NCI-H1105 (cell line): ENCODE measurements around the gene LMX1B.
A peak's percentile ranks its signal among the peaks of the same experiment; 100 is the strongest.

Experiments used
- DNase-seq: peaks from one replicate; lab custom pipeline; 2025; lab: John Stamatoyannopoulos, UW

LMX1B gene

GRCh38 chr9:126658201-126658825 is 44.6 kb downstream of the LMX1B start:
- DNase-seq: no peak

DNA sequence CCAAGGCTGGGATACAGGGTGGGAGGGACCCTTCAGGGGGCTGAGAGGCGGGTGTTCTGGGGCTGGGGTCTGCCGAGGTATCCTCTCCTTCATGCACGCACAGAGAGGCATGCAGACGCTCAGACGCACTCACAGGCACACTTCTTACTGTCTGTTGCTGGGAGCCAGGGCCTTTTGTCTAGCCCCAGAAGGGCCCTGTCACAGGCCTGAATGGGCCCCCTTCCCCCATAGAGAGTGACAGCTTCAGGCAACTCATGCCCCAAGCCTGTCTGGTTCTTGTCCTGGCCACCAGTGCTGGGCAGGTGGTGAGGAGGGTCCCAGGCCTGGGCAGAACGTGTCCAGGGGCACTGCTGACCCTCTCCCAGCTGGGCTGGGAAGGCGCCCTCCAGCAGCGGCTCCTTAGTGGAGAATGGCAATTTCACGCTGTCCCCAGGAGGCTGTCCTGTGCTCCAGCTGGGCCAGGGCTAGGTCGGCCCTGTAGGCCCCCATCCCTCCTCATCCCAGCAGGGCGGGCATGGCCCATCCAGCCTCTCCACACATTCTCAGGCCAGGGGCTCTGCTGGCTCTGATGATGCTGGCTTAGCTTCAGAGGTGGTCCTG is 45.3 kb downstream of the LMX1B start:
- no peak for DNase-seq

GRCh38 chr9:126661122-126661520 is 47.4 kb downstream of the LMX1B start:
- no peak for DNase-seq

DNA sequence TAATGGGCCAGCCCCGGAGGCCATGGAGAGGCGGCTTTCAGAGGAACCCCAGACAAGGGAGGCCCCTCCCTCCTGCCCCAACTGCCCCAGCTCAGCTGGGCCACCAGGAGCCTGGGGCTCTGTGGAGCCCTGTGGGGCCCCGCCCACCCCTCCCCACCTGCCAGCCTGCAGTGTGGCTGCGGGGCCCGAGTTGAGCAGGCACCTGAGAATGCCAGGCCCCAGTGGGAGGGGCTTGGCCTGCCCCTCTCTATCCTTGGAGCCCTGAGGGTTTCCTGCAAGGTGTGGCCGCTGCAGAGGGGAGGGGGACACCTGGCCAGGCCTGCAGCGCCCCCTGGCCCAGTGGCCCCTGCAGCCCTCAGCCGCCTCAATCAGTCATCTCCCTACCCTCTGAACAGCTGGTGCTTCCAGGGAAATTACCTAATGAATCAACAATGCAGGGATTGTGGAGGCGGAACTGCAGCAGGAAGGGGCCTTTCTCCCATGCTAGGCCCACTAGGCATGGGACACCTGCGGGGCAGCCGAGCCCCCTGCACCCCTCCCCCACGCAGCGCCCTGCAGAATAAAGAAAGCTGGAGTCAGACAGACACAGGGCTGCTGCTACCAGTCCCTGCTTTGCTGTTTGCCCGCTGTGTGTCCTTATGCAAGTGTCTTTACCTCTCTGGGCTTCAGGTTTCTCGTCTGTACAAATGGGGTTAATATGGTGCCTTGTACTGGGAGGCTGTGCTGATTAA is 48.0 kb downstream of the LMX1B start:
- DNase-seq: no peak

GRCh38 chr9:126663661-126664072 is 49.9 kb downstream of the LMX1B start:
- peak; percentile 27 for DNase-seq

GRCh38 chr9:126664900-126665643 is 51.3 kb downstream of the LMX1B start:
- no peak for DNase-seq

DNA sequence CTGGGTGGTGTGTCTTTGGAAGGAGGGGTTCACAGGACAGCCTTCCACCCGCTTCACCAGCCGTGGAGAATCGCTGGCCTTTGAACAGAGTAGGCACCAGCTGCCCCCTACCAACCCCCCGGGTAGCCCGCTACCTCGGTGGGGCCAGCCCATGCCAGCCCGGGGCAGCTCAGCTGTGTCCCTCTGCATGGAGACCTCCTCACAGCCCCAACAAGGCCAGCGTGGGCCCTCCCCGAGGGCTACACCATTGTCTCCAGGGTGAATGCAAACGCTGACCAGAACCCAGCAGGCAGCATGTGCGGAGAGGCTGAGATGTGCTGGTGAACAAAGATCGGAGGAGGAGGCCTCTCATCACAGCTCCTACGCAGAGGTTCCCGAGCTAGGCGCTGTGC is 51.9 kb downstream of the LMX1B start:
- no peak for DNase-seq

GRCh38 chr9:126666155-126666803 is 52.6 kb downstream of the LMX1B start:
- DNase-seq: no peak

DNA sequence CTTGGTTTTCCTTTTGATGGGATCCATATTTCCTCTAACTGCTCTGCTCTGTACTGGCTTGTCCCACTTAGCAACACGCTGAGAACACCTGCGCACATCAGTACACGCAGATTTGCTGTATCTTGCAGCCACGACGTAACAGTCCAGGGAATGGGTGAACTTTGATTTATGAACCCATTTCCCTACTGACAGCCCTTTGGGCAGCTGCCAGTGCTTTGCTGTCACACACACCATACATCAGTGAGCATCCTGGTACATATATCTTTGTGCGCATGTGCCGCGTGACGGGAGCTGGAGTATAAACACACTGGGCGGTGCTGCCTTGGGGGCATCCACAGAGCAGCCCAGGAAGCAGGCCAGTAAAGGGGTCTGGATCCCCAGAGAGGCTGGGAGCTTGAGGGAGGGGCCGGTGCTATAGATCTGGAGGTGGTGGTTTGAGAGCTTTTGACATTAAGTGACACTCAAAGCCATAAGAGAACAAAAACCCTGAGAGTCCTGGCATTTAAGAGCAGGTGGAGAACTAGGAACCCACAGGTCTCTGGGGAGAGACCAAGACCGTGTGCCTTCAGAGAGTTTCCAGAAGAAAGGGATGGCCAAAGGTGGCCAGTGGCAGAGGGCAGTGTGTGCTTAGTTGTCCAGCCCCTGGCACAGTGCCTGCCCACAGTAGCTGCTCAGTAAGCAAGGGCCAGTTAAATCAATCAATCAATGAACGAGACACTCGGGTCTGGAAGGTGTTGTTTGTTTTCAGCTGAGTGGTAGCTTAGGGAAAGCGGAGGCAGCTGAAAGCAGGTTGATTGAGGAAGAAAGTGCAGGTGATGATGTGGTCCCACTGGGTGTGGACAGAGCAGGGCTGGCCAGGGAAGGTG is 53.7 kb downstream of the LMX1B start:
- peak; percentile 64 for DNase-seq

DNA sequence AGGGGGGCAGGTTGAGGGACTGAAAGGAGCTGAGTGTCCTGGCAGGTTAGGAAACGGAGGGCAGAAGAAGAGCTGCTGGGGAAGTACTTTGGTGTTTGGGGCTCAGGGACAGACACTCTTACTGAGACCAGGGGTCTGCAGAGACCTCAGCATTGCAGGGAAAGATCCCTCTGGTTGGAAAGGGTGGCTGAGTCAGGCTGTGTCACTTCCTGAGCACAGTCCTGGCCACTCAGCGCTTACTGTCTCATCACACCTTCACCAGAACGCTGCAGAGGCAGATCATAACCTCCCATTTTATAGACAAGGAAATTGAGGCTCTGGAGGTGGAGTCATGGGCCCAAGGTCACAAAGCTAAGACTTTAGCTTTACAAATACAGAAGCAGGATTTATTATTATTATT is 54.3 kb downstream of the LMX1B start:
- DNase-seq: no peak

DNA sequence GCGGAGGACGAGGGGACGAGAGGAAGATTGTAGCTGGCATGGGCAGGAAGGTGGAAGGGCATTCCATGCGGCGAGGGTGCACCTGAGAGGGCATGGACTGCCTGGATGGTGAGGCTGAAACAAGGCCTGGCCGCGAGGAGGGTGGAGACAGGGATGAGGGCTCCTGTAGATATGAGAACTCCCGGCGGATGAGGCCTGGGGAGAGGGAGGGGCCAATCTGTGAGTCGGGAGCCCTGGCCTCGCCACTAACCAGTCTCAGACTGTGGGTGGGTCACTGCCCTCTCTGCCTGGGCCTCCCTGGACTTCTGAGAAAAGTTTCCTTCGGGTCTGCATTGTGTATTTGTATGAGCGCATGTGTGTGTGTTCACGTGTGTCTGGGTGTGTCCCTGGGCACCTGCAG is 55.4 kb downstream of the LMX1B start:
- no peak for DNase-seq

DNA sequence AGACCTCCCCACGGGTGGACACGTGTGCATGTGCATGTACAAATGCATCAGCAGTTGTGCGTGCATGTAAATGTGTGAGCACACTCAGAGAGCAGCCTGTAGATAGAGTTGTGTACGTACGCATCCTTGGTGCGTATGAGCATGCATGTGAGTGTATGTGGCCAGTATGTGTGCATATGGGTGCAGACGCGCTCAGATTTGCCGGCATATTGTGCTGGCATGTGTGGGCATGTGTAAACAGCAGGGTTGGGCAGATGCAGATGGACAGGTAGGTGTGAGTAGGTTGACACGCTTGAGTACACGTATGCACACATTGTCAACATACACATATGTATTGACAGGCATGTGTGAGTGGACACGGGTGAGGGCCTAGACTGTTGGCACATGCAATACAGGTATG is 56.5 kb downstream of the LMX1B start:
- no peak for DNase-seq

- DNase-seq: no peak
Measured at GRCh38 chr9:126671381-126671831, 57.7 kb downstream of the LMX1B start.

DNA sequence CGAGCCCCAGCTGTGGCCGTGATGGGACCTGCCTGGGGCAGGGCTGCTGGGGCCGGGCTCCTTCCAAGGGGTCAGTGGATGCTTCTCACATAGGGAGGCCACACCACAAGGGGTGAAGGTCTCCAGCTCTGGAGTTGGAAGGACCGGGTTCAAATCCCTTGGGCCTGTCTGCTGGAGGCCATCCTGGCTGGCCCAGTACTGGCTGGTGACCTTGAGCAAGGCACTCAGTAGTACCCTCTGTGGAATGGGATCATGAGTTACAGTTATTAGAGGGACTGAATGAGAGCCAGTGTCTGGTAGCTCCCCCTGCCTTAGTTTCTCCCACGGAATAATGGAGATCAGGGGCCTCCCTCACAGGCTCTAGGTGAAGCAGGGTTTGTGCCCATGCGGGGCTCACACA is 58.3 kb downstream of the LMX1B start:
- no peak for DNase-seq

GRCh38 chr9:126672634-126673284 is 59.0 kb downstream of the LMX1B start:
- DNase-seq: no peak

GRCh38 chr9:126673689-126674364 is 60.1 kb downstream of the LMX1B start:
- DNase-seq: no peak

- DNase-seq: no peak
Measured at GRCh38 chr9:126674365-126675146, 60.8 kb downstream of the LMX1B start.

DNA sequence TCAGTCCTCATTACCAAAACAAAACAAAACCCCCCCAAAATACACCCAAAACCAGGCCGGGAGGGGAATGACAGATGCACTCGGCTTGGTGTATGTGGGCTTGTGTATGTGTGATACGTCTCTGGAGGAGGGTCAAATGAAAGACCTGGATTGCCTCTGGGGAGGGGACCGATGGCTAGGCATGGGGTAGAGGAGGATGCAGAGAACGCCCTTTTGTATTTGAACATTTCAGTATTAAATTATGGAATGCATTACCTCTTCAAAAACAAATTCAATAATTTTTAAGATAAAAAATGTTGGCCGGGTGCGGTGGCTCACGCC is 61.4 kb downstream of the LMX1B start:
- DNase-seq: no peak

GRCh38 chr9:126676102-126676684 is 62.5 kb downstream of the LMX1B start:
- no peak for DNase-seq
